B cell (primary cell): Measurements from ENCODE around the gene TBC1D1.

Experiments used
- EZH2 ChIP-seq: IDR thresholded peaks from 2 replicates; pipeline ENCODE4 v1.6.1; 2012; ENCODE audit warnings: borderline replicate concordance, low read depth, mild to moderate bottlenecking, moderate library complexity, low read length; ENCODE audit not compliant: insufficient read depth, poor library complexity, severe bottlenecking
- TF ChIP-seq, protein P1 (sequence below): fragments of 200-600 bp; IDR thresholded peaks from one replicate; pipeline ENCODE4 v1.8.0; 2022; ENCODE audit warnings: antibody characterized with exemption, mild to moderate bottlenecking

DNA sequence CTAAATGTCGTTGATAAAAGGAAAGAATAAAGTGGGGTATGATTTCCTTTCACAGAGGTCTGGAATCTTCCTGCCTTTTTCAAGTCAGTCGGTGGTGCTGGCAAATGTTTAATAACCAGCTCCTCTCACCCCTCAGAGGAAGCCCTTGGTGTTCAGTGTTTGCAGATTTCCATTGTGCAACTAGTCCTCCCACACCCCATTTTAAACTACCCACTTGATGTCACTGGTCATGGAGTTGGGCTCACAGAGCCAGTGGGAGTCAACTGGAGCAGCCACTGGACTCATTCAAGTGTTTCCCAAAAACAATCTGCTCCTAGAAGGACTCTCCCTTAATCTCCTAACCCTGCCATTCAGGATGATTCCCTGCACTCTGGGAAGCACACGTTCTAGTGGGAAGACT is 218.5 kb downstream of the TBC1D1 start:
- TF ChIP-seq, protein P1, sequence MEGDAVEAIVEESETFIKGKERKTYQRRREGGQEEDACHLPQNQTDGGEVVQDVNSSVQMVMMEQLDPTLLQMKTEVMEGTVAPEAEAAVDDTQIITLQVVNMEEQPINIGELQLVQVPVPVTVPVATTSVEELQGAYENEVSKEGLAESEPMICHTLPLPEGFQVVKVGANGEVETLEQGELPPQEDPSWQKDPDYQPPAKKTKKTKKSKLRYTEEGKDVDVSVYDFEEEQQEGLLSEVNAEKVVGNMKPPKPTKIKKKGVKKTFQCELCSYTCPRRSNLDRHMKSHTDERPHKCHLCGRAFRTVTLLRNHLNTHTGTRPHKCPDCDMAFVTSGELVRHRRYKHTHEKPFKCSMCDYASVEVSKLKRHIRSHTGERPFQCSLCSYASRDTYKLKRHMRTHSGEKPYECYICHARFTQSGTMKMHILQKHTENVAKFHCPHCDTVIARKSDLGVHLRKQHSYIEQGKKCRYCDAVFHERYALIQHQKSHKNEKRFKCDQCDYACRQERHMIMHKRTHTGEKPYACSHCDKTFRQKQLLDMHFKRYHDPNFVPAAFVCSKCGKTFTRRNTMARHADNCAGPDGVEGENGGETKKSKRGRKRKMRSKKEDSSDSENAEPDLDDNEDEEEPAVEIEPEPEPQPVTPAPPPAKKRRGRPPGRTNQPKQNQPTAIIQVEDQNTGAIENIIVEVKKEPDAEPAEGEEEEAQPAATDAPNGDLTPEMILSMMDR: no peak
- no peak for TF ChIP-seq EZH2
